ENCODE results near the gene STXBP5. TPM values are rescaled to one million over a fixed set of nuclear protein-coding genes. Genes with fewer than 3 reads are reported as not detected.
A peak's percentile ranks its signal among the peaks of the same experiment; 100 is the strongest.

The STXBP5 gene
- total and polyA plus RNA-seq, 9 of the 15 experiments (the other 6 are each of a cell fraction or from before 2014, with no cell fraction given) = 23.3 to 172 (median 71.5) TPM

- TF ChIP-seq ZNF318 (IDR thresholded peaks at IDR 0.05; ENCODE audit: borderline replicate concordance in 1 of 2, low read depth in 1 of 2) (no peak; a peak in 1 of 4 replicates), MEF2D (tag; conservative IDR thresholded peaks at IDR 0.05; ENCODE audit: low read depth) (peak; percentile 75; the same call in 1 of the 2 replicates), HEY1 (CRISPR knock-in tag; IDR thresholded peaks at IDR 0.05; ENCODE audit: borderline replicate concordance) (no peak), L3MBTL2 (IDR thresholded peaks at IDR 0.05) (no peak), MAX (CRISPR knock-in tag; IDR thresholded peaks at IDR 0.05) (no peak), CBFA2T3 (IDR thresholded peaks at IDR 0.05) (peak; percentile 64; the same call in 1 of the 2 replicates), CBFB (CRISPR knock-in tag; IDR thresholded peaks at IDR 0.05) (no peak), ZNF41 (CRISPR knock-in tag; conservative IDR thresholded peaks at IDR 0.05) (0 out of 2 replicates have a peak, but pooled peaks have one; percentile 22), GTF3C2 (IDR thresholded peaks at IDR 0.05; ENCODE audit: borderline replicate concordance, extremely low read depth, insufficient read length) (no peak), ZNF639 (CRISPR knock-in tag; conservative IDR thresholded peaks at IDR 0.05 in 1 of 2, IDR thresholded peaks at IDR 0.05 in 1 of 2) (peak in 1 of 2 experiments; percentile 61; a peak in 2 of 4 replicates), TEAD4 (IDR thresholded peaks at IDR 0.05; ENCODE audit: low read length) (peak; percentile 78), TEAD4 (CRISPR knock-in tag; IDR thresholded peaks at IDR 0.05; ENCODE audit: borderline replicate concordance) (no peak)
Observed at GRCh38 chr6:147159536-147160374, 44.5 kb upstream of the STXBP5 start (continued).

All from K562 (cell line).